IMR-90 (cell line): Measurements from ENCODE around the gene MDH1B. TPM values are rescaled to one million over a fixed set of nuclear protein-coding genes. Genes with fewer than 3 reads are reported as not detected.

Experiments
- ATAC-seq: fragments of 200-7000 bp; cut with Tn5 transposase; 2 replicates; pipeline ENCODE4 v1.9.1; 2020; ENCODE audit warnings: low read depth, mild to moderate bottlenecking, moderate library complexity
- BruUV-seq: library from RNA; stranded (reverse); fragments of 400-500 nt; replicated peaks from 2 replicates; lab custom pipeline; 2021; lab: Mats Ljungman, UMichigan
- CTCF ChIA-PET: fragments of 300-600 bp; formaldehyde crosslinking; extraction: SDS; loops from one replicate; lab custom pipeline; 2021; ENCODE audit warnings: antibody characterized with exemption; lab: Yijun Ruan, JAX
- POLR2A ChIA-PET: fragments of 300-600 bp; sonication (Branson Sonifier 250); formaldehyde crosslinking; loops from one replicate; lab custom pipeline; 2022; ENCODE audit warnings: antibody characterized with exemption; ENCODE audit not compliant: unreplicated experiment; lab: Charles Lee
- DNase-seq: peaks from one replicate; pipeline ENCODE4 v3.0.0; 2013
- H2AFZ ChIP-seq: replicated peaks from 2 replicates; pipeline ENCODE3; 2013; ENCODE audit warnings: low read length, mild to moderate bottlenecking; ENCODE audit not compliant: poor library complexity
- H2AK5ac ChIP-seq: 2 replicates; pipeline ENCODE4 v1.6.1; 2013; ENCODE audit warnings: low read depth, low read length, inconsistent platforms
- H2AK9ac ChIP-seq: replicated peaks from 2 replicates; pipeline ENCODE3; 2013; ENCODE audit warnings: mild to moderate bottlenecking, low read depth, low read length, moderate library complexity; ENCODE audit not compliant: poor library complexity
- H2BK120ac ChIP-seq: 2 replicates; pipeline ENCODE4 v1.6.1; 2013; ENCODE audit warnings: low read depth, low read length, inconsistent platforms
- H2BK15ac ChIP-seq: 3 replicates; pipeline ENCODE4 v1.6.1; 2013; ENCODE audit warnings: low read depth, low read length, inconsistent platforms
- H2BK20ac ChIP-seq: 2 replicates; pipeline ENCODE4 v1.6.1; 2013; ENCODE audit warnings: low read depth, mild to moderate bottlenecking, inconsistent platforms, low read length, moderate library complexity
- H2BK5ac ChIP-seq: 2 replicates; pipeline ENCODE4 v1.6.1; 2013; ENCODE audit warnings: mild to moderate bottlenecking, low read depth, low read length, inconsistent platforms; ENCODE audit not compliant: poor library complexity, severe bottlenecking
- H3K14ac ChIP-seq: replicated peaks from 2 replicates; pipeline ENCODE4 v1.6.1; 2013; ENCODE audit warnings: low read depth, low read length, inconsistent platforms
- H3K18ac ChIP-seq: 2 replicates; pipeline ENCODE4 v1.6.1; 2013; ENCODE audit warnings: low read depth, low read length, control low read depth
- H3K23ac ChIP-seq: 2 replicates; pipeline ENCODE4 v1.6.1; 2013; ENCODE audit warnings: low read depth, low read length, inconsistent platforms
- H3K27ac ChIP-seq: 2 replicates; pipeline ENCODE4 v1.5.1; 2013; ENCODE audit warnings: mild to moderate bottlenecking, control low read depth, low read length; ENCODE audit not compliant: insufficient read depth
- H3K27me3 ChIP-seq: 2 replicates; pipeline ENCODE4 v1.6.1; 2013; ENCODE audit warnings: low read length; ENCODE audit not compliant: control insufficient read depth, insufficient read depth
- H3K36me3 ChIP-seq: 2 replicates; pipeline ENCODE4 v1.6.1; 2013; ENCODE audit warnings: low read length, mixed read lengths; ENCODE audit not compliant: control insufficient read depth, insufficient read depth
- H3K4ac ChIP-seq: 2 replicates; pipeline ENCODE4 v1.6.1; 2013; ENCODE audit warnings: low read depth, low read length, inconsistent platforms
- H3K4me1 ChIP-seq: 2 replicates; pipeline ENCODE4 v1.6.1; 2013; ENCODE audit warnings: low read length, mixed read lengths; ENCODE audit not compliant: control insufficient read depth, insufficient read depth
- H3K4me2 ChIP-seq: 2 replicates; pipeline ENCODE4 v1.6.1; 2013; ENCODE audit warnings: low read depth, mild to moderate bottlenecking, control low read depth, low read length, moderate library complexity
- H3K4me3 ChIP-seq: 2 replicates; pipeline ENCODE4 v1.5.1; 2013; ENCODE audit warnings: low read depth, mild to moderate bottlenecking, control low read depth, low read length, moderate library complexity; ENCODE audit not compliant: insufficient read depth
- H3K56ac ChIP-seq: 2 replicates; pipeline ENCODE4 v1.6.1; 2013; ENCODE audit warnings: low read length, inconsistent platforms; ENCODE audit not compliant: insufficient read depth; ENCODE audit errors: extremely low read depth
- H3K79me1 ChIP-seq, 2 experiments: 2 replicates each; pipeline ENCODE4 v1.6.1; 2013; ENCODE audit warnings: low read length in 2 of 2, inconsistent platforms in 1 of 2, low read depth in 1 of 2
- H3K9ac ChIP-seq: 2 replicates; pipeline ENCODE4 v1.6.1; 2013; ENCODE audit warnings: low read depth, low read length, control low read depth
- H3K9me1 ChIP-seq: 2 replicates; pipeline ENCODE4 v1.6.1; 2013; ENCODE audit warnings: low read length, inconsistent platforms; ENCODE audit not compliant: insufficient read depth
- H3K9me3 ChIP-seq: 2 replicates; pipeline ENCODE4 v1.6.1; 2013; ENCODE audit warnings: low read length; ENCODE audit not compliant: control insufficient read depth, insufficient read depth
- H4K20me1 ChIP-seq: 2 replicates; pipeline ENCODE4 v1.6.1; 2013; ENCODE audit warnings: low read length, inconsistent platforms; ENCODE audit not compliant: insufficient read depth
- H4K5ac ChIP-seq: 2 replicates; pipeline ENCODE4 v1.6.1; 2013; ENCODE audit warnings: mild to moderate bottlenecking, low read depth, low read length, control low read depth
- H4K8ac ChIP-seq, 2 experiments: 2 replicates each; pipeline ENCODE4 v1.6.1; 2013; ENCODE audit warnings: low read depth in 2 of 2, low read length in 2 of 2, control low read depth in 1 of 2, inconsistent platforms in 1 of 2
- H4K91ac ChIP-seq: 2 replicates; pipeline ENCODE4 v1.6.1; 2013; ENCODE audit warnings: low read depth, low read length, inconsistent platforms; ENCODE audit not compliant: insufficient read depth
- MAFK ChIP-seq: IDR thresholded peaks from 2 replicates; pipeline ENCODE4 v1.6.1; 2012; ENCODE audit warnings: low read depth, low read length, improper control_type of control experiment
- RAD21 ChIP-seq: IDR thresholded peaks from 2 replicates; pipeline ENCODE4 v1.6.1; 2012; ENCODE audit warnings: low read length, improper control_type of control experiment
- SMC3 ChIP-seq: fragments of 150-350 bp; IDR thresholded peaks from 2 replicates; pipeline ENCODE4 v1.6.1; 2016; ENCODE audit warnings: low read depth, mild to moderate bottlenecking, antibody characterized with exemption, low read length, moderate library complexity
- WGBS, 2 experiments: methylation state at CpG; one replicate each; pipeline versions ENCODE4 v1.1.5 to v1.1.7; 2013; ENCODE audit warnings: missing lambda C conversion rate in 2 of 2; ENCODE audit not compliant: insufficient read length in 1 of 2; ENCODE audit errors: extremely low coverage in 2 of 2; 5-methylcytosine and 5-hydroxymethylcytosine counted together
- dilution Hi-C: fragments of 300-500 bp; cut with HindIII; formaldehyde crosslinking; loops from one replicate; pipeline ENCODE4 v1.14.3; 2018; ENCODE audit warnings: low sequenced_read_pairs; ENCODE audit not compliant: unreplicated experiment
- in situ Hi-C: fragments of 300-500 bp; cut with MboI; formaldehyde crosslinking; loops from 3 replicates; pipeline ENCODE4 v1.14.3; 2019; ENCODE audit warnings: low sequenced_read_pairs, inconsistent platforms, mixed read lengths
- intact Hi-C: fragments of 100-400 bp; cut with micrococcal nuclease; formaldehyde crosslinking; loops from 2 replicates; pipeline ENCODE4 v1.10.0; 2022
- polyA plus RNA-seq, 3 experiments: library from polyadenylated mRNA; depleted of rRNA; stranded (reverse); fragments of >200 nt; gene quantifications; 2 replicates each; pipeline ENCODE4 v1.2.3, GENCODE V29; 2012; ENCODE audit warnings: low replicate concordance in 1 of 3
- total RNA-seq: library from RNA; depleted of rRNA; stranded (reverse); fragments of >200 nt; gene quantifications from 2 replicates; pipeline ENCODE4 v1.2.3, GENCODE V29; 2012
- TF ChIP-seq, protein P1 (sequence below): conservative IDR thresholded peaks from 2 replicates; pipeline ENCODE4 v1.5.1; 2012; ENCODE audit warnings: mild to moderate bottlenecking, low read depth, low read length, improper control_type of control experiment

MDH1B gene
- total and polyA plus RNA-seq, 2 of the 4 experiments (the other 2 are of a cell fraction), result 0.38 to 0.54 TPM

DNA sequence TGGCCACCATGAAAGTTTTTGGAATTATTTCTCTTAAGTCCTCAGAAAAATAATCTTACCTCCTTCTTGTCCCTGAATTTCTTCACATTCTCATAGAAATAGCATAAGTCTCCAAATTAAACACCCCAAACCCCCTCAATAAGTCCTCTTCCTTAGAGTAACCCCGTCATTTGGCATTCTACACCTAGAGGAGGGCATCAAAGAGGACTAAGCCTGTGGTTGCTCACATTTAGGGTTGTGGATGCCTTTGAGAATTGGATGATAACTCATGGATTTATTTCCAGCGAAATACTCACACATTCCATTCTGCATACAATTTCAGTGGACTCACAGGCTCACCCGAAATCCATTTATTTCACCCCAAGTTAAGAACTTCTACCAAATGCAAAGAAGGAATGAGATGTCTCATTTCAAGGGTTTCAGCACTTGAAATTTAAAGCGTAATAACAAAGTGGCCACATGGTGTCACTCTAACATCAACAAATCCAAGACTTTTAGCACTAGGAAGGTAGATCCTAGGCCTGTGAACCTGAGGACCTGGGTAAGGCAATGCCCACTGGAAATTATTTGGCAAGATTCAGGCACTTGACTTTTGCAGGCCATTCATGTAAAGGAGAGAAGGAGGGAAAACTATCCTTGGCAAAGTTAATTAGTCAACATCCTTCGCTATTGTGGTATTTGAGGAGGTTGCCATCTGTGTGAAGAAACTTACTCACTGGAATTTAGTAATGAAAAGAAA is 71.6 kb downstream of the MDH1B start:
- Histone ChIP-seq H2AK9ac (no peak overlapping the region), H3K9me1 (no peaks in the 10 kb centered on the region), H3K36me3 (no peaks in the 10 kb centered on the region), H3K18ac (no peak overlapping the region), H3K27me3 (peaks cover under 1% of the 10 kb centered on the region), H2AFZ (no peak overlapping the region), H3K4me1 (no peaks in the 10 kb centered on the region), H3K79me1 (no peaks in the 10 kb centered on the region), H2BK20ac (no peak overlapping the region), H2AK5ac (no peak overlapping the region), H3K9me3 (no peaks in the 10 kb centered on the region), H3K56ac (no peak overlapping the region), H3K14ac (no peak overlapping the region), H4K91ac (no peak overlapping the region), H3K23ac (no peak overlapping the region), H4K5ac (no peak overlapping the region), H4K20me1 (no peaks in the 10 kb centered on the region), H2BK120ac (no peak overlapping the region), H3K9ac (no peak overlapping the region), H3K4me3 (no peak overlapping the region), H3K4me2 (no peak overlapping the region), H3K4ac (no peak overlapping the region), H2BK15ac (no peak overlapping the region), H4K8ac (no peak overlapping the region), H3K27ac (no peak overlapping the region), H2BK5ac (no peak overlapping the region)
- in situ Hi-C loops (loop anchor here (5.0 to 10.0 kb wide), 2 partner anchors 84 to 781 kb away; no protein-coding TSS in a partner anchor), intact Hi-C loops (loop anchor here (1.0 to 10.0 kb wide), 5 partner anchors 88 to 1041 kb away; partner anchors contain the start of gene METTL21A), dilution Hi-C loops (no loop called here)
- POLR2A ChIA-PET, result no interaction called here
- BruUV-seq, result no TSS peak
- WGBS, 2 experiments, result no CpG with 5 or more reads among the region's 5 CpGs
- DNase-seq, result peak; percentile 69
- ATAC-seq, result peak; percentile 83
- peak; percentile 49 for TF ChIP-seq SMC3
- TF ChIP-seq MAFK, result no peak
- TF ChIP-seq RAD21, result peak; percentile 79
- TF ChIP-seq, protein P1, sequence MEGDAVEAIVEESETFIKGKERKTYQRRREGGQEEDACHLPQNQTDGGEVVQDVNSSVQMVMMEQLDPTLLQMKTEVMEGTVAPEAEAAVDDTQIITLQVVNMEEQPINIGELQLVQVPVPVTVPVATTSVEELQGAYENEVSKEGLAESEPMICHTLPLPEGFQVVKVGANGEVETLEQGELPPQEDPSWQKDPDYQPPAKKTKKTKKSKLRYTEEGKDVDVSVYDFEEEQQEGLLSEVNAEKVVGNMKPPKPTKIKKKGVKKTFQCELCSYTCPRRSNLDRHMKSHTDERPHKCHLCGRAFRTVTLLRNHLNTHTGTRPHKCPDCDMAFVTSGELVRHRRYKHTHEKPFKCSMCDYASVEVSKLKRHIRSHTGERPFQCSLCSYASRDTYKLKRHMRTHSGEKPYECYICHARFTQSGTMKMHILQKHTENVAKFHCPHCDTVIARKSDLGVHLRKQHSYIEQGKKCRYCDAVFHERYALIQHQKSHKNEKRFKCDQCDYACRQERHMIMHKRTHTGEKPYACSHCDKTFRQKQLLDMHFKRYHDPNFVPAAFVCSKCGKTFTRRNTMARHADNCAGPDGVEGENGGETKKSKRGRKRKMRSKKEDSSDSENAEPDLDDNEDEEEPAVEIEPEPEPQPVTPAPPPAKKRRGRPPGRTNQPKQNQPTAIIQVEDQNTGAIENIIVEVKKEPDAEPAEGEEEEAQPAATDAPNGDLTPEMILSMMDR, result peak; percentile 69
- CTCF ChIA-PET, result no interaction called here
